SK-N-SH treated with all-trans-retinoic acid at 6 μM for 48 hours (cell line): ENCODE data around the gene DPF3.

Source experiments
- ATAC-seq: fragments of 200-7000 bp; cut with Tn5 transposase; 3 replicates; pipeline ENCODE4 v1.9.1; 2020; ENCODE audit warnings: mild to moderate bottlenecking, moderate library complexity
- ARNTL ChIP-seq: fragments of 450-650 bp; formaldehyde crosslinking; IDR thresholded peaks from 2 replicates; pipeline ENCODE4 v1.5.0; 2020; ENCODE audit warnings: low read depth, mild to moderate bottlenecking, moderate library complexity, borderline replicate concordance
- BACH2 ChIP-seq: fragments of 250-450 bp; sonication (Bioruptor Pico); IDR thresholded peaks from 2 replicates; pipeline ENCODE4 v1.9.0; 2021; ENCODE audit warnings: mild to moderate bottlenecking, borderline replicate concordance
- CREB5 ChIP-seq: fragments of 250-450 bp; sonication (Bioruptor Pico); IDR thresholded peaks from 2 replicates; pipeline ENCODE4 v1.5.1; 2020; ENCODE audit warnings: low read depth, mild to moderate bottlenecking, moderate library complexity
- CSDC2 ChIP-seq: fragments of 250-450 bp; sonication (Bioruptor Pico); IDR thresholded peaks from 2 replicates; pipeline ENCODE4 v1.5.0; 2020; ENCODE audit warnings: mild to moderate bottlenecking, moderate library complexity
- CSRNP3 ChIP-seq: fragments of 250-450 bp; sonication (Bioruptor Pico); IDR thresholded peaks from 2 replicates; pipeline ENCODE4 v1.5.1; 2021; ENCODE audit warnings: mild to moderate bottlenecking, moderate library complexity
- ESRRG ChIP-seq: fragments of 250-450 bp; sonication (Bioruptor Pico); IDR thresholded peaks from 2 replicates; pipeline ENCODE4 v1.6.1; 2021; ENCODE audit warnings: mild to moderate bottlenecking
- GLIS3 ChIP-seq: fragments of 250-450 bp; sonication (Bioruptor Pico); IDR thresholded peaks from 2 replicates; pipeline ENCODE4 v1.5.0; 2020; ENCODE audit warnings: mild to moderate bottlenecking, moderate library complexity
- ISL1 ChIP-seq: fragments of 250-450 bp; sonication (Bioruptor Pico); IDR thresholded peaks from 2 replicates; pipeline ENCODE4 v2.1.2; 2022; ENCODE audit warnings: mild to moderate bottlenecking, moderate library complexity
- OSR1 ChIP-seq: fragments of 250-450 bp; sonication (Bioruptor Pico); IDR thresholded peaks from 2 replicates; pipeline ENCODE4 v1.8.0; 2022; ENCODE audit warnings: moderate library complexity, mild to moderate bottlenecking, inconsistent platforms
- PATZ1 ChIP-seq: fragments of 250-450 bp; sonication (Bioruptor Pico); IDR thresholded peaks from 2 replicates; pipeline ENCODE4 v1.8.0; 2020; ENCODE audit warnings: mild to moderate bottlenecking, moderate library complexity, borderline replicate concordance
- PPARA ChIP-seq: fragments of 250-450 bp; sonication (Bioruptor Pico); IDR thresholded peaks from 2 replicates; pipeline ENCODE4 v1.5.0; 2020; ENCODE audit warnings: mild to moderate bottlenecking, borderline replicate concordance
- RARB ChIP-seq: fragments of 250-450 bp; sonication (Bioruptor Pico); IDR thresholded peaks from 2 replicates; pipeline ENCODE4 v1.8.0; 2021; ENCODE audit warnings: mild to moderate bottlenecking, moderate library complexity
- SNAI2 ChIP-seq: fragments of 250-450 bp; sonication (Bioruptor Pico); IDR thresholded peaks from 2 replicates; pipeline ENCODE4 v1.5.0; 2020; ENCODE audit warnings: mild to moderate bottlenecking, moderate library complexity
- TCF4 ChIP-seq: fragments of 250-450 bp; sonication (Bioruptor Pico); IDR thresholded peaks from 2 replicates; pipeline ENCODE4 v1.8.0; 2021; ENCODE audit warnings: mild to moderate bottlenecking, moderate library complexity, borderline replicate concordance
- TOX ChIP-seq: fragments of 250-450 bp; sonication (Bioruptor Pico); IDR thresholded peaks from 2 replicates; pipeline ENCODE4 v1.8.0; 2021; ENCODE audit warnings: mild to moderate bottlenecking, moderate library complexity, borderline replicate concordance
- TSHZ2 ChIP-seq: fragments of 250-450 bp; sonication (Bioruptor Pico); IDR thresholded peaks from 2 replicates; pipeline ENCODE4 v1.5.0; 2020; ENCODE audit warnings: mild to moderate bottlenecking, moderate library complexity
- ZC3H10 ChIP-seq: fragments of 250-450 bp; sonication (Bioruptor Pico); IDR thresholded peaks from 2 replicates; pipeline ENCODE4 v1.5.1; 2021; ENCODE audit warnings: mild to moderate bottlenecking, moderate library complexity
- ZFP3 ChIP-seq: fragments of 250-450 bp; sonication (Bioruptor Pico); IDR thresholded peaks from 2 replicates; pipeline ENCODE4 v1.5.0; 2020; ENCODE audit warnings: mild to moderate bottlenecking, moderate library complexity
- ZFP30 ChIP-seq: fragments of 450-650 bp; formaldehyde crosslinking; IDR thresholded peaks from 2 replicates; pipeline ENCODE4 v1.5.0; 2022; ENCODE audit warnings: mild to moderate bottlenecking, moderate library complexity
- ZNF565 ChIP-seq: fragments of 450-650 bp; formaldehyde crosslinking; conservative IDR thresholded peaks from 2 replicates; pipeline ENCODE4 v1.5.0; 2020; ENCODE audit warnings: low read depth, mild to moderate bottlenecking, moderate library complexity
- ZNF70 ChIP-seq: fragments of 450-650 bp; formaldehyde crosslinking; IDR thresholded peaks from 2 replicates; pipeline ENCODE4 v1.5.0; 2020; ENCODE audit warnings: mild to moderate bottlenecking, moderate library complexity
- ZNF8 ChIP-seq: fragments of 450-650 bp; formaldehyde crosslinking; IDR thresholded peaks from 2 replicates; pipeline ENCODE4 v1.5.0; 2020; ENCODE audit warnings: mild to moderate bottlenecking, moderate library complexity

Gene DPF3

GRCh38 chr14:72892103-72892878 lies 1.6 kb downstream of the DPF3 start:
- ATAC-seq, result peak; percentile 11

GRCh38 chr14:72891666-72892102 lies 2.2 kb downstream of the DPF3 start:
- TF ChIP-seq BACH2 (CRISPR knock-in tag) (no peak), ISL1 (CRISPR knock-in tag) (no peak), ZFP3 (CRISPR knock-in tag) (no peak), ZC3H10 (CRISPR knock-in tag) (no peak), CREB5 (CRISPR knock-in tag) (no peak), OSR1 (CRISPR knock-in tag) (no peak), ZNF565 (CRISPR knock-in tag) (no peak), TOX (CRISPR knock-in tag) (no peak), GLIS3 (no peak)
- no peak for ATAC-seq

More at GRCh38 chr14:72892103-72892878, 1.6 kb downstream of the DPF3 start:
- TF ChIP-seq ZFP3 (CRISPR knock-in tag) (no peak), GLIS3 (no peak), OSR1 (CRISPR knock-in tag) (no peak), BACH2 (CRISPR knock-in tag) (no peak), ZNF8 (no peak), ZNF565 (CRISPR knock-in tag) (no peak), ZNF70 (no peak), TSHZ2 (CRISPR knock-in tag) (no peak), ESRRG (no peak), CSRNP3 (no peak), ARNTL (CRISPR knock-in tag) (no peak), PATZ1 (CRISPR knock-in tag) (no peak), ISL1 (CRISPR knock-in tag) (no peak), TCF4 (no peak), RARB (CRISPR knock-in tag) (no peak), ZC3H10 (CRISPR knock-in tag) (no peak), TOX (CRISPR knock-in tag) (no peak), SNAI2 (CRISPR knock-in tag) (no peak), ZFP30 (no peak), PPARA (no peak)

GRCh38 chr14:72889366-72889765 lies 4.5 kb downstream of the DPF3 start:
- TF ChIP-seq ZNF70 (no peak), RARB (CRISPR knock-in tag) (no peak), CSDC2 (CRISPR knock-in tag) (no peak), ISL1 (CRISPR knock-in tag) (no peak), TCF4 (no peak)
- no peak for ATAC-seq
